ENCODE measurements around the gene SLC1A3.

The SLC1A3 gene

GRCh38 chr5:36717131-36717695 lies 110.8 kb downstream of the SLC1A3 start:
- DNase-seq (ENCODE audit: low read depth), result no peak

- no peak for DNase-seq (ENCODE audit: low read depth)
Observed at GRCh38 chr5:36719282-36719681, 112.9 kb downstream of the SLC1A3 start.

- DNase-seq (ENCODE audit: low read depth), result no peak
Observed at GRCh38 chr5:36720688-36721087, 114.3 kb downstream of the SLC1A3 start.

GRCh38 chr5:36721664-36722235 lies 115.3 kb downstream of the SLC1A3 start:
- no peak for DNase-seq (ENCODE audit: low read depth)

- DNase-seq (ENCODE audit: low read depth), result peak; percentile 30
Observed at GRCh38 chr5:36722900-36723299, 116.5 kb downstream of the SLC1A3 start.

- no peak for DNase-seq (ENCODE audit: low read depth)
Observed at GRCh38 chr5:36723912-36724311, 117.5 kb downstream of the SLC1A3 start.

GRCh38 chr5:36724467-36725332 lies 118.3 kb downstream of the SLC1A3 start:
- no peak for DNase-seq (ENCODE audit: low read depth)

- DNase-seq (ENCODE audit: low read depth), result no peak
Observed at GRCh38 chr5:36726317-36726716, 119.9 kb downstream of the SLC1A3 start.

GRCh38 chr5:36726767-36727166 lies 120.4 kb downstream of the SLC1A3 start:
- no peak for DNase-seq (ENCODE audit: low read depth)

GRCh38 chr5:36728697-36729543 lies 122.5 kb downstream of the SLC1A3 start:
- DNase-seq (ENCODE audit: low read depth), result peak; percentile 78

- no peak for DNase-seq (ENCODE audit: low read depth)
Observed at GRCh38 chr5:36730537-36731216, 124.3 kb downstream of the SLC1A3 start.

GRCh38 chr5:36733183-36733582 lies 126.8 kb downstream of the SLC1A3 start:
- no peak for DNase-seq (ENCODE audit: low read depth)

- DNase-seq (ENCODE audit: low read depth), result peak; percentile 34
Observed at GRCh38 chr5:36734422-36734821, 128.0 kb downstream of the SLC1A3 start.

- no peak for DNase-seq (ENCODE audit: low read depth)
Observed at GRCh38 chr5:36735891-36736290, 129.5 kb downstream of the SLC1A3 start.

Measured in ELR (cell line).